ENCODE measurements around the gene CTIF.
"Not testable (repeated sequence)": the region's sequence is repeated elsewhere in the genome, so short reads cannot be mapped to it uniquely, and the experiment has no call there.

Gene CTIF

DNA sequence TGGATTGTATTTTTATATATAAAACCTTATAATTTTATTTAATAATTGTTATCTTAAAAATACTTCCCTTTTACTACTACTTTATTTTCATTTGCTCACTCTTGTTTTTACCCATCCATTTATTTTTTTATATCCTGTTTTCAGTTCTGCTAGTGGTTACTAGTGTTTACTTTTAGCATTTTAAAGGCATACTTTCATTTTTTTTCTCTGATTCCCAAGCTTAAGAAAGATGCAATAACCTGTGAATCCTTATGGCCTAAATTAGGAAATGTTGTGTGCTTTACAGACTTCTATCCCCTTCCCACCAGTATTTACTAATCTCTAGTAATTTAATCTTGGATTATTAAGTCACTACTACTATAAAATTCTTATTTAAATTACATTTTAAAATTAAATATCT, 272.0 kb downstream of the CTIF start:
- Histone ChIP-seq H3K27me3 (replicated peaks; ENCODE audit: control insufficient read depth, insufficient read depth, low read length) (no peaks in the 10 kb centered on the region), H3K4me1 (ENCODE audit: control insufficient read depth, insufficient read depth, low read length) (peaks cover 34% of the 10 kb centered on the region), H3K4me3 (ENCODE audit: low read length) (no peak overlapping the region), H3K9ac (ENCODE audit: low read length) (no peak overlapping the region), H3K9me3 (ENCODE audit: control insufficient read depth, low read length) (no peaks in the 10 kb centered on the region), H3K36me3 (ENCODE audit: control insufficient read depth, insufficient read depth, low read length, severe bottlenecking) (peaks cover 8% of the 10 kb centered on the region)
- DNase-seq (ENCODE audit: low read depth), result peak; percentile 42

DNA sequence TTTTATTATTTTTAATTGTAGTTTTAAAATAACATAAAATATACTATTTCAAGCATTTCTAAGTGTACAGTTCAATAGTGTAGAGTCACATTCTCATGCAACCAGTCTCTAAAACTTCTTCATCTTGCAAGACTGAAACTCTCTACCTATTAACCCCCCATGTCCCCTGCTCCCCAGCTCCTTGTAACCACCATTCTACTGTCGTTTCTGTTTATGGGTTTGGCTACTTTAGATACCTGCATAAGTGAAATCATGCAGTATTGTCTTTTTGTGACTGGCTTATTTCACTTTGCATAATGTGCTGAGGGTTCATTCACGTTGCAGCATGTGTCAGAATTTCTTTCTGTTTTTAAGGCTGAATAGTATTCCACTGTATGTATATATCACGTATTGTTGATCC, 272.6 kb downstream of the CTIF start:
- H3K9ac ChIP-seq (ENCODE audit: low read length), result no peak overlapping the region
- H3K4me3 ChIP-seq (ENCODE audit: low read length), result no peak overlapping the region
- no peak for DNase-seq (ENCODE audit: low read depth)
- H3K36me3 ChIP-seq (ENCODE audit: control insufficient read depth, insufficient read depth, low read length, severe bottlenecking), result peaks cover 6% of the 10 kb centered on the region
- peaks cover 31% of the 10 kb centered on the region for H3K4me1 ChIP-seq (ENCODE audit: control insufficient read depth, insufficient read depth, low read length)
- H3K27me3 ChIP-seq (replicated peaks; ENCODE audit: control insufficient read depth, insufficient read depth, low read length), result no peaks in the 10 kb centered on the region
- H3K9me3 ChIP-seq (ENCODE audit: control insufficient read depth, low read length), result no peaks in the 10 kb centered on the region

DNA sequence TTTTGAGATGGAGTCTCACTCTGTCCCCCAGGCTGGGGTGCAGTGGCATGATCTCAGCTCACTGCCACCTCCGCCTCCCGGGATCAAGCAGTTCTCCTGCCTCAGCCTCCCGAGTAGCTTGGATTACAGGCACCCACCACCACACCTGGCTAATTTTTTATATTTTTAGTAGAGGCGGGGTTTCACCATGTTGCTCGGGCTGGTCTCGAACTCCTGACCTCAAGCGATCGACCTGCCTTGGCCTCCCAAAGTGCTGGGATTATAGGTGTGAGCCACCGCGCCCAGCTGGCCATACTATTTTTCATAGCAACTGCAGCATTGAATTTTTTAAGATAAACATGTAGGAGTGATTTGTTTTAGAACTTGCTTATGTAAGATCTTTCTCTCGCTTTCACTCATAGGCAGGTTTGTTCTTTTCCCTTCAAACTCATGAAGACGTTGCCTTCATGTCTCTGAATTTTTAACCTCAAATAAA, 273.2 kb downstream of the CTIF start:
- H3K27me3 ChIP-seq (replicated peaks; ENCODE audit: control insufficient read depth, insufficient read depth, low read length); DNase-seq (ENCODE audit: low read depth); H3K9ac ChIP-seq (ENCODE audit: low read length); H3K36me3 ChIP-seq (ENCODE audit: control insufficient read depth, insufficient read depth, low read length, severe bottlenecking); H3K4me3 ChIP-seq (ENCODE audit: low read length); H3K9me3 ChIP-seq (ENCODE audit: control insufficient read depth, low read length): not testable (repeated sequence)
- H3K4me1 ChIP-seq (ENCODE audit: control insufficient read depth, insufficient read depth, low read length), result peaks cover 25% of the 10 kb centered on the region

DNA sequence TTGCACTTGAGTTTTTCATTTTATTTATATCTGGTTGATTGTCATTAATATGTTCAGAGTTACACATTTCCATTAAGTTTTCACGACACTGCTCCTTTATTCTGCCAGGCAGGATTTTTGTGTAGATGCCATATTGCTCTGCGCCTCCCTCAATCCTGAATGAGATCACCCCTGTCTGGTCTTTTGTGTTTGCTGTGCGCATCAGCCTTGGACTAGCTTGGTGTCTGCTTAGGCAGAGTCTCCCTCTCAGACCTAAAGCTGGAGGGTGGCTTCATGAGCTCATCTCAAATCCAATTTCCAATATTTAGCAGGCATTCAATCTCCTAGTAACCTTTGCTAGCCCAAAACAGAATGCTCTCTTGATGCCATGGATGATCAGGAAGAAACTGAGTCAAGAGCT, 274.5 kb downstream of the CTIF start:
- DNase-seq (ENCODE audit: low read depth), result no peak
- H3K36me3 ChIP-seq (ENCODE audit: control insufficient read depth, insufficient read depth, low read length, severe bottlenecking), result peaks cover 22% of the 10 kb centered on the region
- no peak overlapping the region for H3K9ac ChIP-seq (ENCODE audit: low read length)
- no peaks in the 10 kb centered on the region for H3K9me3 ChIP-seq (ENCODE audit: control insufficient read depth, low read length)
- H3K4me3 ChIP-seq (ENCODE audit: low read length), result no peak overlapping the region
- no peaks in the 10 kb centered on the region for H3K27me3 ChIP-seq (replicated peaks; ENCODE audit: control insufficient read depth, insufficient read depth, low read length)
- peaks cover 12% of the 10 kb centered on the region for H3K4me1 ChIP-seq (ENCODE audit: control insufficient read depth, insufficient read depth, low read length)

DNA sequence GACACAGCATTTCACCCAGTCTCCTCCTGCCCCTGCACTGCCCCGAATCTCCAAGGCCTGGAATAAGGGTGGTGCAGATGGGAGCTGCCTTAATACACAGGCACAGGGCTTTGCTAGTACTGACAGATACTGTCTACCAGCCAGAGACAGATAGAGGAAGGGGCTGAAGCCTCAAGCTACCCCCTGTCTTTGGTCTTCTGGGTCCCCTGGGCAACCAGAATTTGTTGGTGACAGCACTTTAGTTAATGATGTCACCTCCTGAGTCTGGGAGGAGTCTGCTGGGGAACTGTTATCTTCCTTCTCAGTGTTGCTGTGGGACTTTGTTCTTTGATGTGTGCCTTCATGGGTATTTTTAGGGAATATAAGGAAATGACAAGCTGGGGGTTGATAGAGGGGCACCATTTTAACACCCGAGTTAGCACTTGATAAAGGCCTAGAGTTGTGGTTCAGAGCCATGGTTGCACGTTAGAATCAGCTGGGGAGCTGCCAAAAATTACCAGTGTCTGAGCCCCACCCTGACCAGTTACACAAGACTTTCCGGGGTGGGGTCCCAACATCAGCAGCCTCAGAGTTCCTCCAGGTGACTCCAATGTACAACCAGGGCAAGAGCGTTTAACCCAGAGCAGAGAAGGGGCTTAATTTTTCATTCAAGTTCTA, 275.1 kb downstream of the CTIF start:
- Histone ChIP-seq H3K36me3 (ENCODE audit: control insufficient read depth, insufficient read depth, low read length, severe bottlenecking) (peaks cover 29% of the 10 kb centered on the region), H3K27me3 (replicated peaks; ENCODE audit: control insufficient read depth, insufficient read depth, low read length) (no peaks in the 10 kb centered on the region), H3K9ac (ENCODE audit: low read length) (no peak overlapping the region), H3K4me1 (ENCODE audit: control insufficient read depth, insufficient read depth, low read length) (peaks cover 6% of the 10 kb centered on the region), H3K9me3 (ENCODE audit: control insufficient read depth, low read length) (no peaks in the 10 kb centered on the region), H3K4me3 (ENCODE audit: low read length) (no peak overlapping the region)
- DNase-seq (ENCODE audit: low read depth), result peak; percentile 22

DNA sequence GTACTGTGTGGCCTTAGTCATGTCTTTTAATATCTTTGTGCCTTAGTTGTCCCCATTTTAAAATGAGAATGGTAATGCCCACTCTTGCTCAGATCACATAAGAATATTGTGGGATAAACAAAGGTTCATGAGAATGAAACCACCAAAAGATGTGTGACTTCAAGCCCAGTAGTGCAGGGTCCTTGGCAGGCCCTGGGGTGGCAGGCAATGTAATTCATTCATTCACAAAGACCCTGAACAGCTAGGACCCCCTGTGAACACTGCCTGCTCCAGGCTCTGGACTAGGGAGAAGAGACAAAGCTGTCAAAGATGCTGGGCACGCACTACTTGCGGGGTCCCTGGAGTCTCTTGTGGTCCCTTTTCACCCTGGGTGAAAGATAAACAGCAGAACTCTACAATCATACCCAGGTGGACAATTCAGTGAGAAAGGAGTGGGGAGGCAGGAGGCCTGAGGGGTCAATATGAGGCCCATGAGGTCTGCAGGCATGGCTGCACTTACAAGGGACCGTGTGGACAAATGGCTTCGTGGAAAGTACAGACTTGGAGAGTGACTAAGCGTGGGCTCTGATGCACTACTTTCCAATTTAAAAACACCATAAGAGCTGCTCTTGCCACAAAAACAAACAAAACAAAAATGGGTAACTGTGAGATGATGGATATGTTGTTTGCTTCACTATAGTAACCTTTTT, 275.8 kb downstream of the CTIF start:
- no peak overlapping the region for H3K9ac ChIP-seq (ENCODE audit: low read length)
- no peaks in the 10 kb centered on the region for H3K9me3 ChIP-seq (ENCODE audit: control insufficient read depth, low read length)
- H3K36me3 ChIP-seq (ENCODE audit: control insufficient read depth, insufficient read depth, low read length, severe bottlenecking), result peaks cover 36% of the 10 kb centered on the region
- H3K27me3 ChIP-seq (replicated peaks; ENCODE audit: control insufficient read depth, insufficient read depth, low read length), result no peaks in the 10 kb centered on the region
- DNase-seq (ENCODE audit: low read depth), result no peak
- H3K4me3 ChIP-seq (ENCODE audit: low read length), result no peak overlapping the region
- no peaks in the 10 kb centered on the region for H3K4me1 ChIP-seq (ENCODE audit: control insufficient read depth, insufficient read depth, low read length)

DNA sequence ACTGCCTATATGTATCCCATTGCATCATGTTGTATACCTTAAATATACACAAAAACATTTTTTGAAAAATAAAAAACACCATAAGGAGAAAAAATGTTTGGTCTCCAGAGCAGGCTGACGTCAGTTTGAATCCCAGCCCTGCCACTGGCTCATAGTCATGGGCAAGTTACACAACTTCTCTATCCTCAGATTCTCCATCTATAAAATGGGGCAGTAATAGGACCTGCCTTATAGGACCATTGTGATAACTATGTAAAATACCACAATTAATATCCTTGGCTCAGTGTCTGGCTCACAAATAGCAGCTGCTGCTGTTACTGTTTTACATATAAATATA, 276.3 kb downstream of the CTIF start:
- peaks cover 41% of the 10 kb centered on the region for H3K36me3 ChIP-seq (ENCODE audit: control insufficient read depth, insufficient read depth, low read length, severe bottlenecking)
- H3K4me1 ChIP-seq (ENCODE audit: control insufficient read depth, insufficient read depth, low read length), result no peaks in the 10 kb centered on the region
- H3K4me3 ChIP-seq (ENCODE audit: low read length), result no peak overlapping the region
- no peaks in the 10 kb centered on the region for H3K9me3 ChIP-seq (ENCODE audit: control insufficient read depth, low read length)
- DNase-seq (ENCODE audit: low read depth), result no peak
- no peaks in the 10 kb centered on the region for H3K27me3 ChIP-seq (replicated peaks; ENCODE audit: control insufficient read depth, insufficient read depth, low read length)
- no peak overlapping the region for H3K9ac ChIP-seq (ENCODE audit: low read length)

DNA sequence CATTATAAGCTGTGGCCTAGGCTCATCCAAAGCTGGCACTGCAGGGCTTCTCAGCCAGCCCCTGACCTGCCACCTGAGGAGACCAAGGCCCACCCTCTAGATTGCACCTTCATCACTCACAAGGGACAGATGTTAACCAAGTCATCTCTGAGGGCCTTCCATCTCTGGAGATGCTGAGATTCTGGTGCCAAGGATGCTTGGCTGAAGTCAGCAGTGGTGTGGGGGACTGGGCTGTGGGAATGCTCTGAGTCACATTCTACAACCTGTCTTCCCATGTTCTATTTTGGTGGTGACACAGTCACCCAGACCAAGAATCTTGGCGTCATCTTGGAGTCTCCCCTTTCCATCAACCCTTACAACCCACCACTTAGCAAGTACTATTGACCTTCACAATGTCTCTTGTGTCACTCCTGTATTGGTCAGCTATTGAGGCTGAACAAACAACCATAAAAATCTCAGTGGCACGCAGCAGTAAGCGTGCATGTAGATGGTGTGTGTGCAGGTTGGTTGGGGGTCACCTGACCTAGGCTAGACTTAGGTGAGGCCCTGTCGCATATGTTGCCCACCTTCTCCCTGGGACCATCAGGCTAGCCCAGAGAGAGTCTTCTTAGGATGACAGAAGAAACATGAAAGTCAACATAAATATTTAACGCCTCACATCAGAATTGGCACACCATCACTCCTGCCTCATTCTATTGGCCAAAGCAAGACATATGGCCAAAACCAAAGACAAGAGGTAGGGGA, 276.9 kb downstream of the CTIF start:
- H3K9ac ChIP-seq (ENCODE audit: low read length), result no peak overlapping the region
- peaks cover 47% of the 10 kb centered on the region for H3K36me3 ChIP-seq (ENCODE audit: control insufficient read depth, insufficient read depth, low read length, severe bottlenecking)
- no peak overlapping the region for H3K4me3 ChIP-seq (ENCODE audit: low read length)
- no peak for DNase-seq (ENCODE audit: low read depth)
- H3K4me1 ChIP-seq (ENCODE audit: control insufficient read depth, insufficient read depth, low read length), result no peaks in the 10 kb centered on the region
- no peaks in the 10 kb centered on the region for H3K27me3 ChIP-seq (replicated peaks; ENCODE audit: control insufficient read depth, insufficient read depth, low read length)
- no peaks in the 10 kb centered on the region for H3K9me3 ChIP-seq (ENCODE audit: control insufficient read depth, low read length)

DNA sequence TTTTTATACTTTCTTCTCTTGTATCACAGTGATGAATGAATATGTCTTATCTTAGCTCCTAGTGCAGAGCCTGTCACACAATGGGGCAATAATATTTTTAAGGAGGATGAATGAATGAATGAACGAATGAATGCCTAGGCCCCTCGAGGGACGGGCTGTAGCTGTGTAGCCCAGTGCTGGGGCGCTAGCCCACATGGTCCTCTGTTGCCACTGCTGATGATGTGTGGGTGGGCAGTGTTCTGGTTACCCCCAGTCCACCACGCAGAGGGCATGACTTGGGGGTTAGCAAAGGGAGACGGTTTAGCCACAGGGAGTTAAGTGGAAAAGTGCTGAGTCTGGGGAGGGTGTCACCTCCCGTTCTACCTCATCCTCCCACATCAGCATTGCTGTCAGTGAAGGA, 277.7 kb downstream of the CTIF start:
- DNase-seq (ENCODE audit: low read depth), result no peak
- Histone ChIP-seq H3K9ac (ENCODE audit: low read length) (no peak overlapping the region), H3K9me3 (ENCODE audit: control insufficient read depth, low read length) (no peaks in the 10 kb centered on the region), H3K27me3 (replicated peaks; ENCODE audit: control insufficient read depth, insufficient read depth, low read length) (no peaks in the 10 kb centered on the region), H3K4me3 (ENCODE audit: low read length) (no peak overlapping the region), H3K4me1 (ENCODE audit: control insufficient read depth, insufficient read depth, low read length) (no peaks in the 10 kb centered on the region), H3K36me3 (ENCODE audit: control insufficient read depth, insufficient read depth, low read length, severe bottlenecking) (peaks cover 55% of the 10 kb centered on the region)

DNA sequence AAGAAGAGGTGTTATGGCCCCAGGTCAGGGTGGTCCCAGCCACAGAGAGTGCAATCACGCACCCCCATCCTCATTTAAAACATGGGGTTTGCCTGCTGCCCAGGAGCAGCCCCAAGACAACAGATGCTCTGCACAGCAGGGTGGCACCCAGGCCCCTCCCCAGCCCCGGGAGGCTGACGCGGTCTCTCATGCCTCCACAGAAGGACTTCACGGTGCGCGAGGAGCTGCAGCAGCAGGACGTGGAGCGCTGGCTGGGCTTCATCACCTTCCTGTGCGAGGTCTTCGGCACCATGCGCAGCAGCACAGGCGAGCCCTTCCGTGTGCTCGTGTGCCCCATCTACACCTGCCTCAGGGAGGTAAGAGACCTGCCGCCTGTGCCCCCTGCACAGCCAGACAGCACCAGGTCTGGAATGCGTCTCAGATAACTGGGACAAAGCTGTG, 278.2 kb downstream of the CTIF start:
- Histone ChIP-seq H3K27me3 (replicated peaks; ENCODE audit: control insufficient read depth, insufficient read depth, low read length) (no peaks in the 10 kb centered on the region), H3K9ac (ENCODE audit: low read length) (no peak overlapping the region), H3K9me3 (ENCODE audit: control insufficient read depth, low read length) (no peaks in the 10 kb centered on the region), H3K4me1 (ENCODE audit: control insufficient read depth, insufficient read depth, low read length) (no peaks in the 10 kb centered on the region), H3K36me3 (ENCODE audit: control insufficient read depth, insufficient read depth, low read length, severe bottlenecking) (peaks cover 59% of the 10 kb centered on the region), H3K4me3 (ENCODE audit: low read length) (no peak overlapping the region)
- DNase-seq (ENCODE audit: low read depth), result no peak
